Loucy (cell line): Measurements from ENCODE around the gene EPHA8.

Experiments used
- H2AFZ ChIP-seq: fragments of 200-600 bp; sonication (generic); 2 replicates; pipeline ENCODE4 v1.6.0; 2016; ENCODE audit warnings: antibody characterized with exemption, mild to moderate bottlenecking, low read length, moderate library complexity
- H3F3A ChIP-seq: fragments of 200-600 bp; 2 replicates; pipeline ENCODE4 v1.6.0; 2016; ENCODE audit warnings: antibody characterized with exemption, low read depth, mild to moderate bottlenecking
- H3K27me3 ChIP-seq: fragments of 200-600 bp; sonication (generic); 2 replicates; pipeline ENCODE4 v1.6.1; 2014; ENCODE audit warnings: low read length, mild to moderate bottlenecking; ENCODE audit not compliant: insufficient read depth, poor library complexity, severe bottlenecking
- H3K36me3 ChIP-seq: fragments of 200-600 bp; sonication (generic); 2 replicates; pipeline ENCODE4 v1.6.1; 2016; ENCODE audit warnings: low read length; ENCODE audit not compliant: insufficient read depth
- H3K4me1 ChIP-seq: fragments of 200-600 bp; sonication (generic); 2 replicates; pipeline ENCODE4 v1.5.1; 2014; ENCODE audit warnings: low read length, mild to moderate bottlenecking; ENCODE audit not compliant: insufficient read depth, poor library complexity, severe bottlenecking
- H3K4me2 ChIP-seq: fragments of 200-600 bp; sonication (generic); 2 replicates; pipeline ENCODE4 v1.6.0; 2014; ENCODE audit warnings: antibody characterized with exemption, low read length, low read depth, mild to moderate bottlenecking; ENCODE audit not compliant: poor library complexity, severe bottlenecking
- H3K4me3 ChIP-seq: fragments of 200-600 bp; sonication (generic); 2 replicates; pipeline ENCODE4 v1.5.1; 2014; ENCODE audit warnings: low read length, mild to moderate bottlenecking, mixed read lengths; ENCODE audit not compliant: poor library complexity, severe bottlenecking
- H3K79me2 ChIP-seq: fragments of 200-600 bp; sonication (generic); 2 replicates; pipeline ENCODE4 v1.6.1; 2014; ENCODE audit warnings: low read length; ENCODE audit not compliant: insufficient read depth
- H3K9ac ChIP-seq: fragments of 200-600 bp; sonication (generic); 2 replicates; pipeline ENCODE4 v1.6.0; 2014; ENCODE audit warnings: mild to moderate bottlenecking, low read depth, low read length, moderate library complexity; ENCODE audit not compliant: poor library complexity, severe bottlenecking
- H3K9me2 ChIP-seq: fragments of 200-600 bp; sonication (generic); replicated peaks from 2 replicates; pipeline ENCODE4 v1.6.1; 2016; ENCODE audit warnings: low read depth, low read length, mixed read lengths
- H3K9me3 ChIP-seq: fragments of 200-600 bp; sonication (generic); 2 replicates; pipeline ENCODE4 v1.6.1; 2014; ENCODE audit warnings: mild to moderate bottlenecking, antibody characterized with exemption, low read length, low read depth; ENCODE audit not compliant: insufficient read depth
- H4K20me1 ChIP-seq: fragments of 200-600 bp; sonication (generic); 2 replicates; pipeline ENCODE4 v1.6.0; 2014; ENCODE audit warnings: antibody characterized with exemption, low read length, mild to moderate bottlenecking; ENCODE audit not compliant: insufficient read depth, poor library complexity, severe bottlenecking
- EZH2phosphoT487 ChIP-seq: fragments of 200-600 bp; IDR thresholded peaks from 2 replicates; pipeline ENCODE4 v1.6.1; 2018; ENCODE audit warnings: antibody characterized with exemption, mild to moderate bottlenecking, moderate library complexity, borderline replicate concordance
- TF ChIP-seq, protein P1 (sequence below): fragments of 200-600 bp; sonication (generic); conservative IDR thresholded peaks from 2 replicates; pipeline ENCODE4 v1.5.1; 2014; ENCODE audit warnings: mild to moderate bottlenecking, antibody characterized with exemption, low read length

The EPHA8 gene

DNA sequence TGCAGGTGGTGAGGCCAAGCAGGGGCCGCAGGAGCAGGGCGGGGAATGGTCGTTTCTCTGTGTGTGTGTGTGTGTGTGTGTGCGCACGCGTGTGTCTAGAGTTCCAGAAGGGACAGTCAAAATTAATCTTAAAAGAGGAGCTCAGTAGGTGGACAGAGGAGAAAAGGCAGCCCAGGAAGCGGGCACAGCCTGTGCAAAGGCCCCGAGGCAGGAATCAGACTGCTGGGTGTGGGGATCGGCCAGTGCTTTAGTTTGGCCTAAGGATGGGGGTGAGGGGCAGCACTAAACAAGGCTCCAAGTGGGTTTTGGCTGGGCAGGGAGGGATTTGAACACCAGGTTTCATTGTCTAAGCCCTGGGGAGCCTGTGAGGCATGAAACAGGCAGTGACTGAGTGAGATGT is 21.7 kb downstream of the EPHA8 start:
- Histone ChIP-seq H3K9ac (no peak overlapping the region), H3K36me3 (no peaks in the 10 kb centered on the region), H3K4me3 (no peak overlapping the region), H3K9me2 (no peaks in the 10 kb centered on the region), H3K79me2 (no peaks in the 10 kb centered on the region), H3K9me3 (no peaks in the 10 kb centered on the region), H4K20me1 (no peaks in the 10 kb centered on the region), H3F3A (no peaks in the 10 kb centered on the region), H3K27me3 (no peaks in the 10 kb centered on the region), H3K4me2 (no peak overlapping the region), H3K4me1 (no peaks in the 10 kb centered on the region), H2AFZ (no peak overlapping the region)
- no peak for TF ChIP-seq EZH2phosphoT487
- TF ChIP-seq, protein P1, sequence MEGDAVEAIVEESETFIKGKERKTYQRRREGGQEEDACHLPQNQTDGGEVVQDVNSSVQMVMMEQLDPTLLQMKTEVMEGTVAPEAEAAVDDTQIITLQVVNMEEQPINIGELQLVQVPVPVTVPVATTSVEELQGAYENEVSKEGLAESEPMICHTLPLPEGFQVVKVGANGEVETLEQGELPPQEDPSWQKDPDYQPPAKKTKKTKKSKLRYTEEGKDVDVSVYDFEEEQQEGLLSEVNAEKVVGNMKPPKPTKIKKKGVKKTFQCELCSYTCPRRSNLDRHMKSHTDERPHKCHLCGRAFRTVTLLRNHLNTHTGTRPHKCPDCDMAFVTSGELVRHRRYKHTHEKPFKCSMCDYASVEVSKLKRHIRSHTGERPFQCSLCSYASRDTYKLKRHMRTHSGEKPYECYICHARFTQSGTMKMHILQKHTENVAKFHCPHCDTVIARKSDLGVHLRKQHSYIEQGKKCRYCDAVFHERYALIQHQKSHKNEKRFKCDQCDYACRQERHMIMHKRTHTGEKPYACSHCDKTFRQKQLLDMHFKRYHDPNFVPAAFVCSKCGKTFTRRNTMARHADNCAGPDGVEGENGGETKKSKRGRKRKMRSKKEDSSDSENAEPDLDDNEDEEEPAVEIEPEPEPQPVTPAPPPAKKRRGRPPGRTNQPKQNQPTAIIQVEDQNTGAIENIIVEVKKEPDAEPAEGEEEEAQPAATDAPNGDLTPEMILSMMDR = no peak

DNA sequence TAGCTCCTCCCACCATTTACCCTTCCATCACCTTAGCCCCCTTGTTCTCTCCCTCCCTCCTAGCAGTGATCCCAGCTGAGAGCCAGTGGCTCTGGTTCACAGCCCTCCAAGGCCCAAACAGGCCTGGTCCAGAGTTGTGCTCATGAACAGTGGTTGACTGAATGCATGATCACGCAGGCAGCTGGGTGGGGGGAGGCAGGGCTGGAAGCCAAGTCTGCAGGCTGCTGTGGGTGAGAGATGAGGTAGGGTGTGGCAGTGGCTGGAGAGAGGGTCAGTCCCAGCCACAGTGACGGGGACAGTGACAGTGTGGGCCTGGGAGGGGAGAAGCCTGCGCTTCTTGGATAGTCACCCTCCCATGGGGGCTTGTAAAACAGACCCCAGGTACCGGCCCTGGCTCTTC is 22.2 kb downstream of the EPHA8 start:
- no peaks in the 10 kb centered on the region for H4K20me1 ChIP-seq
- H3K27me3 ChIP-seq = no peaks in the 10 kb centered on the region
- no peak overlapping the region for H3K9ac ChIP-seq
- no peak overlapping the region for H3K4me3 ChIP-seq
- TF ChIP-seq EZH2phosphoT487 = no peak
- TF ChIP-seq, protein P1 = no peak
- no peaks in the 10 kb centered on the region for H3K79me2 ChIP-seq
- no peak overlapping the region for H3K4me2 ChIP-seq
- H2AFZ ChIP-seq = no peak overlapping the region
- no peaks in the 10 kb centered on the region for H3K9me2 ChIP-seq
- H3K4me1 ChIP-seq = no peaks in the 10 kb centered on the region
- H3K9me3 ChIP-seq = no peaks in the 10 kb centered on the region
- no peaks in the 10 kb centered on the region for H3K36me3 ChIP-seq
- H3F3A ChIP-seq = no peaks in the 10 kb centered on the region

DNA sequence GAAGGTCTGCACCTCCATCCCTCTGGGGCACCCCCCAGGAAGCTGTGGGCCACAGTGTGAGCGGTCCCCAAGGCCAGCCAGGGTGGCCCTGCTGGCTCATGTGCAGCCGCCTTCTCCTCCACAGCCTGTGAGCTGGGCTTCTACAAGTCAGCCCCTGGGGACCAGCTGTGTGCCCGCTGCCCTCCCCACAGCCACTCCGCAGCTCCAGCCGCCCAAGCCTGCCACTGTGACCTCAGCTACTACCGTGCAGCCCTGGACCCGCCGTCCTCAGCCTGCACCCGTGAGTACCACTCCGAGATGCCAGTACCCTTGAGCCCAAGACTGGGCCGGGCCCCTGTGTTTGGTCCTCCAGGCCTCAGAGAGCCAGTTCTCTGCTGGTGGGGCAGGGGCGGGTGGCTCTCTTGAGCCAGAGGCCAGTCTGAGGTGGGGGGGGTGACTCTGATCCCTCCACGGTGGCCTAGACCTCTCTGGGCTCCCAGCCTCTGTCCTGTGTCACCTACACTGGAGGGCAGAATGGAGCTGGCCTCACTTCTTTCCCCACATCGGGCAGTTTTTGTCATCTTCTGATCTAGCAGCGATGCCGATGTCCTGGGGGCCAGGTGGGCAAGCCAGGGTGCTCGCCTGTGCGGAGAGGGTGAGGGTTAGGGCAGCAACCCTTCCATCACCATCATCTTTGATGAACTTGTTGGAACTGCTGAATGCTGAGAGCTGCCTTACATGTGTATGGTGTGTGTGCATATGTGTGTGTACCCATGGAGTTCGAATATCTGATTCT is 23.3 kb downstream of the EPHA8 start:
- Histone ChIP-seq H3F3A (no peaks in the 10 kb centered on the region), H3K4me3 (no peak overlapping the region), H3K4me1 (no peaks in the 10 kb centered on the region), H3K79me2 (no peaks in the 10 kb centered on the region), H4K20me1 (no peaks in the 10 kb centered on the region), H3K9me2 (no peaks in the 10 kb centered on the region), H3K36me3 (no peaks in the 10 kb centered on the region), H3K27me3 (no peaks in the 10 kb centered on the region), H3K9ac (no peak overlapping the region), H2AFZ (no peak overlapping the region), H3K9me3 (no peaks in the 10 kb centered on the region), H3K4me2 (no peak overlapping the region)
- TF ChIP-seq, protein P1 = no peak
- no peak for TF ChIP-seq EZH2phosphoT487
